ENCODE data around the gene PEX11B. TPM values are rescaled to one million over a fixed set of nuclear protein-coding genes. Genes with fewer than 3 reads are reported as not detected.

PEX11B gene
- total RNA-seq, 4 donors from 2014 or later, result 21.5 to 33.8 (median 27.1) TPM

DNA sequence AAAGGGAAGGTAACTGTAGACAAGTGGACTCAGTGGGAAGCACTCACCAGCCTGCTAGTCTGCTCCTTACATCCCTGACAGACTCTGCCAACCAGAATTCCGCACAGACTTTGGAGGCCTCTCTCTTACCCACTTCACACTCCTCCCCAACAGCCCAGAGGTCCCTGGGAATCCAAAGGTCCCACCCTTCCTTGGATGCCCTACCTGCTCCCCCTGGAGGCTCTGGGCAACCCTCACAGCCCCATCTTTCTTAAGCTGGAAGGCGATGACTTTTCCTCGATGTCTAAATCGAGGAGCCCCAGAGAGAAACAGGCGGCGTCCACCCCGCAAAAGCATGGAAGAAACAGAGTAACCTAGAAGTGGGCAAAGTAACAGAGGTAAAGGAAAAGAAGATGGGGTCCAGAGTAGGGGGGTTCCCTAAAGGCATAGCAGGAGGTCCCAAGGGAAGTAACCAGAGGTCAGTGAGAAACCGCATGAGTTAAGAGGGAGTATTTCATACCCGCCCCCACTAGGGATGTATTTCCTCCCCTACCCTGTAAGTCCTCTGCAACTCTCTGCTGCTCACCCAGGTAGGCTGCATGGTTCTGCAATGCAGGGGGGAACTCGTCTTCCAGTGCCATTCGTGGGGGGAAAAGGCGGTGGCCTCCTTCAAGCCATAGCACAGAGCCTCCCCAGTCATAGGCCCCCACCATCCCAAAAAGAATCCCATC lies 17.1 kb downstream of the PEX11B start:
- TF ChIP-seq POLR2A (IDR thresholded peaks at IDR 0.05), result no peak
- TF ChIP-seq, protein P1, sequence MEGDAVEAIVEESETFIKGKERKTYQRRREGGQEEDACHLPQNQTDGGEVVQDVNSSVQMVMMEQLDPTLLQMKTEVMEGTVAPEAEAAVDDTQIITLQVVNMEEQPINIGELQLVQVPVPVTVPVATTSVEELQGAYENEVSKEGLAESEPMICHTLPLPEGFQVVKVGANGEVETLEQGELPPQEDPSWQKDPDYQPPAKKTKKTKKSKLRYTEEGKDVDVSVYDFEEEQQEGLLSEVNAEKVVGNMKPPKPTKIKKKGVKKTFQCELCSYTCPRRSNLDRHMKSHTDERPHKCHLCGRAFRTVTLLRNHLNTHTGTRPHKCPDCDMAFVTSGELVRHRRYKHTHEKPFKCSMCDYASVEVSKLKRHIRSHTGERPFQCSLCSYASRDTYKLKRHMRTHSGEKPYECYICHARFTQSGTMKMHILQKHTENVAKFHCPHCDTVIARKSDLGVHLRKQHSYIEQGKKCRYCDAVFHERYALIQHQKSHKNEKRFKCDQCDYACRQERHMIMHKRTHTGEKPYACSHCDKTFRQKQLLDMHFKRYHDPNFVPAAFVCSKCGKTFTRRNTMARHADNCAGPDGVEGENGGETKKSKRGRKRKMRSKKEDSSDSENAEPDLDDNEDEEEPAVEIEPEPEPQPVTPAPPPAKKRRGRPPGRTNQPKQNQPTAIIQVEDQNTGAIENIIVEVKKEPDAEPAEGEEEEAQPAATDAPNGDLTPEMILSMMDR (IDR thresholded peaks at IDR 0.05), result no peak
- Histone ChIP-seq H3K9me3 (no peaks in the 10 kb centered on the region), H3K27ac (no peak overlapping the region), H3K27me3 (no peaks in the 10 kb centered on the region), H3K4me1 (no peaks in the 10 kb centered on the region), H3K36me3 (no peaks in the 10 kb centered on the region), H3K4me3 (no peak overlapping the region)
- DNase-seq, result no peak

DNA sequence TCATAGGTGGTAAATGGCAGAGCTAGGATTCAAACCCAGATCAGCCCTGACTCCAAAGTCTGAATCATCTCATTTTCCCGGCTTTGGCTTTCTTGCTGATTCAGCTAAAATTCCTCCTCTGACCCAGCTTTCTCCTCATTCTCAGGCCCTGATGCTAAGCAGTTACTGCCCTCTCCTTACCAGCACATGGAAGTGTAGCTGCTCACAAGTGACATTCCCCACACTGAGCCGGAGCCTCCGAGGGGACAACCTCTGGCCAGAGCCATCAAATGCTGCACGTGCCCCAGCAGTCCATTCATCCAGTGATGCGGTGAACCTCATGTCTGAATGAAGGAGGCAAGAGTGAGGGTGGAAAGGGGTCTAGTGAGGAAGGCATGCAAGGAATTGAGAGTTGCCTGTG lies 19.8 kb downstream of the PEX11B start:
- no peaks in the 10 kb centered on the region for H3K9me3 ChIP-seq
- no peaks in the 10 kb centered on the region for H3K27me3 ChIP-seq
- no peak for DNase-seq
- no peak overlapping the region for H3K27ac ChIP-seq
- H3K36me3 ChIP-seq, result no peaks in the 10 kb centered on the region
- TF ChIP-seq POLR2A (IDR thresholded peaks at IDR 0.05), result no peak
- TF ChIP-seq, protein P1 (IDR thresholded peaks at IDR 0.05), result no peak
- no peak overlapping the region for H3K4me3 ChIP-seq
- H3K4me1 ChIP-seq, result no peaks in the 10 kb centered on the region

DNA sequence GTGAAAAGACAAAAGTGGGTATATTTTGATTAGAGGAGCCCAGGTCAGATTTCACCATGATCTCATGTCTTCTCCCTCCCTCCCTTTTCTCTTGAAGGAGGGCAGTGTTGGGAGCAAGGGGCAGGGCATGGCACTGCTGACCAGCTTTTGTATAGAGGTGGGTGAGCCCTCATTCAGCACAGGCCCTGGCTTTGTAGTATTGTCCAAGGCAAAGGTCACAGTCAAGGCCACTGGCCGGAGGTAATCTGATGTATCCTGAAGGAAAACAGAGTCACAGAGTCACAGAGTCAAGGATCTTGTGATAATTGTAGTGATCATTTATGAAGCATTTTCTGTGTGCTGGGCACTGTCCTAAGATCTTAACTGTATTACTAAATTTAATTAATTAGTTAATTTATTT lies 20.5 kb downstream of the PEX11B start:
- Histone ChIP-seq H3K27ac (no peak overlapping the region), H3K9me3 (no peaks in the 10 kb centered on the region)
- no peak for DNase-seq

DNA sequence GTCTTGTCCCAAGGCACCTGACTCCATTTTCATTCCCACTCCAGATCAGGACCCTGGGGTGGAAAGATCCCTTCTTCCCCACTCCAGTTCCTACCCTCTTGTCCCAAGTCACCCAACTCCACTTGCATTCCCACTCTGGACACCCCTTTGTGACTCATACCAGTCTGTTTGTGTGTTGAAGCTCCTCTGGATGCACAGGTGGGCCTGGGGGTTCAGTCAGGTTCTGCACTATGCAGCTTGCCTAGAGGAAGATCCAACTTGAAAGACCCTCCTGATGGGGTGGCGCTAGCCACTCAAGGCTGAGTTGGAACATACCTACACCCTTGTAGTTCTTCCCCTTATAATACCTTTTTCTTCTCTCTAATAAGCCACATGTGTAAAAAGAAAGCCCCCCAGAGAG lies 23.0 kb downstream of the PEX11B start:
- Histone ChIP-seq H3K4me1 (peaks cover 0 to 16% (median 2%) of the 10 kb centered on the region in 4 donors), H3K4me3 (no peak overlapping the region), H3K36me3 (no peaks in the 10 kb centered on the region), H3K27ac (no peak overlapping the region), H3K27me3 (no peaks in the 10 kb centered on the region), H3K9me3 (no peaks in the 10 kb centered on the region)
- DNase-seq, result no peak
- TF ChIP-seq, protein P1 (IDR thresholded peaks at IDR 0.05), result no peak
- TF ChIP-seq POLR2A (IDR thresholded peaks at IDR 0.05), result no peak

More for the DNA sequence above, 20.5 kb downstream of the PEX11B start:
- H3K4me3 ChIP-seq, result no peak overlapping the region
- H3K4me1 ChIP-seq, result no peaks in the 10 kb centered on the region
- TF ChIP-seq, protein P1 (IDR thresholded peaks at IDR 0.05), result no peak
- TF ChIP-seq POLR2A (IDR thresholded peaks at IDR 0.05), result no peak
- H3K36me3 ChIP-seq, result no peaks in the 10 kb centered on the region
- no peaks in the 10 kb centered on the region for H3K27me3 ChIP-seq

DNA sequence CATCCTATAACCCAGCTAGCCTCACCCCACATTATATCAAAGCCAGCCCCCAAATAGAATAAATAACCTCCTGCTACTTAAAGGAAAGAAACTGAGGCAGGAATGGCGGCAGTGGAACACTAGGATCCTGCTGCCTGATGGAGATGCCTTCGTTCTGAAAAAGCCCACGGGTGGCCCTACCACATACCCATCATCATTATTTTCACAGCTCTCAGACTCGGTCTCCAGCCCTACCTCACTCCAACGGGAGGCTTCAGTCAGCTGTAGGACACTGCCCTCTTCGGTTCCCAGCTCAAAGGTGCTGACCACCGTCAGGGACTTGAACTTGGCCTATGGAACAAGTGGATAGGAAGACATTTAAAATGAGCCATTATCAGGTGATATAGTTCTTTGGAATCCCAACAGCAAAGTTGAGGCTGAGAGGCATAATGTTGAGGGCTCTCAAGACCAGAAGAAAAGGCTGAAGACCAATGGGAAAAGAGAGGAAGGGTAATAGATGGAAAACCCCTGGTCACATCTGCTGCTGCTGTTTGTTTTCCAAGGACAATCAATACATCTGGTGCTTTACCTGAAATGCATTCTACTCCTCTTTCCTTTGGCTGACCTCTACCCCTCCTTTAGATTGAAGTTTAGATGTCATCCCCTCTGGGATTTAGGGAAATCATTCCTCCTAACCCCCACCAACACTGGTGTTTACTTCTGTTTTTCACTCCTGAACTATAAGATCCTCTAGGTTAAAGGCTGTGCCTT lies 25.0 kb downstream of the PEX11B start:
- no peak for DNase-seq

More for the DNA sequence above, 25.0 kb downstream of the PEX11B start:
- Histone ChIP-seq H3K4me1 (peaks cover 0 to 16% (median 2%) of the 10 kb centered on the region in 4 donors), H3K27ac (peak overlapping the region in 1 of 4 donors; percentile 79), H3K36me3 (no peaks in the 10 kb centered on the region), H3K9me3 (no peaks in the 10 kb centered on the region), H3K4me3 (no peak overlapping the region), H3K27me3 (no peaks in the 10 kb centered on the region)
- TF ChIP-seq, protein P1 (IDR thresholded peaks at IDR 0.05), result no peak
- no peak for TF ChIP-seq POLR2A (IDR thresholded peaks at IDR 0.05)

All from Peyer's patch (tissue), 4 donors.